GM08714 (cell line): ENCODE measurements around the gene SMAD1.
A peak's percentile ranks its signal among the peaks of the same experiment; 100 is the strongest.

Experiments used
- H3K4me3 ChIP-seq: fragments of 200-500 bp; sonication (Bioruptor generic); 2 replicates; pipeline ENCODE4 v1.5.1; 2014; ENCODE audit warnings: mild to moderate bottlenecking, low read length, inconsistent platforms
- ZNF274 ChIP-seq: IDR thresholded peaks from 2 replicates; pipeline ENCODE4 v1.6.1; 2012; ENCODE audit warnings: mild to moderate bottlenecking, low read depth, low read length

Gene SMAD1

DNA sequence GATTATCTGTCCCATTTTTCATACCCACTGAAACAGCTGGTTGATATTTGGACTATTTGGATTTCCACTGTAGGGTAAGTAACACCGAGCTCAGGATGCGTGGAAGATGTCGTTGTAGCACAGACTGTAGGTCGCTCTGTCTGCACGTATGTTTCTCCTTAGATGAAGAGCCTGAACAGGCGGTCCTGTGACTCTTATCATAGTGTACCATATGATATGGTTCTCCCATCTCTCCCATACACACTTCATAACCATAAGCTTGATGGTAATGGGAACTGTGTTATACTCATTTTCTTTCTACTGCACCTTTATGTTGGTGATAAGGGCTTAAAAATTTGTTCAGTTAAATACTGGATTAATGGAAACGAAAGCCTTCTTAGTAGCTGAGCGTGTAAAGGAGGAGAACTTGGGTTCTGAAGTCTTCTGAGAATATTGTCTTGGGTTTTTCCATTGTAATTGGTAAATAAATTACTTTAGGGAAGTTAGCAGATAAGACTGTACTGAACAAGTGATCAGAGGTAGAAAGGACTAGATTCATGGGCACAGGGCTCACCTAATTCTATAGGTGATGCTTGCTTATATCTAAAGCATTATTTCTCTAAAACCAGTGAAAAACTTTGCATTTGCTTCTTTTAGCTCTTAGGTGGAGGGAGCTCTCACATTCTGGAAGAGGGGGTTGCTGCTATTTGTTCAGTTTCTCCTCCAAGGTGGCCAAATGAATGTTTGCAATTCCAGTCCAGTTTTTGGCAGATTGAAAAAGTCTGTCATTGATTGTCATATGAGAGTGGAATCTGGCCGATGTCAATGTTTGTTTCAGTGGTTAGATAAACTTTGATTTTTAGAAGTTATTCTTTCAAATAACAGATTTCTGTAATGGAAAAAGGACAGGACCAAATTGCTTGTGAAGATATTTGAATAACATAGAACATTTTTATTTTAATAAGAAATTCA, 15.8 kb downstream of the SMAD1 start:
- TF ChIP-seq ZNF274 = no peak
- no peak overlapping the region for H3K4me3 ChIP-seq

DNA sequence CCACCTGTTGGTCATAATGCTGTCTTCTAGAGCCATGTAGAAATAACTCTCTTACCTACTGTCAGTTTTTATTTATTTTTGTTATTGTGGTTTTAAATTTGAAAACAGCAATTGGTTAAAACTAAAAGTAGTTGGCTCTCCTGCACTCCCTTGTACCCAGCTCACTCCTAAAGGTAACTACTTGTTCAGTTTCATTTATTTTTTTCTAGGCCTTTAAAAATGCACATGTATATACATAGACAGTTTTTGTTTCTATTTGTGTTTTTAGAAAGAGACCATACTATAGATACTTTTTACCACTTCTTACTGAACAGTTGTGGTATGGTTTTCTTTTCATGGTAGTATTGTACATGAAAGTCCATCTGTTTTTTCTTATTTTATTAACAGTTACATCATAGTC, 16.8 kb downstream of the SMAD1 start:
- H3K4me3 ChIP-seq = no peak overlapping the region

DNA sequence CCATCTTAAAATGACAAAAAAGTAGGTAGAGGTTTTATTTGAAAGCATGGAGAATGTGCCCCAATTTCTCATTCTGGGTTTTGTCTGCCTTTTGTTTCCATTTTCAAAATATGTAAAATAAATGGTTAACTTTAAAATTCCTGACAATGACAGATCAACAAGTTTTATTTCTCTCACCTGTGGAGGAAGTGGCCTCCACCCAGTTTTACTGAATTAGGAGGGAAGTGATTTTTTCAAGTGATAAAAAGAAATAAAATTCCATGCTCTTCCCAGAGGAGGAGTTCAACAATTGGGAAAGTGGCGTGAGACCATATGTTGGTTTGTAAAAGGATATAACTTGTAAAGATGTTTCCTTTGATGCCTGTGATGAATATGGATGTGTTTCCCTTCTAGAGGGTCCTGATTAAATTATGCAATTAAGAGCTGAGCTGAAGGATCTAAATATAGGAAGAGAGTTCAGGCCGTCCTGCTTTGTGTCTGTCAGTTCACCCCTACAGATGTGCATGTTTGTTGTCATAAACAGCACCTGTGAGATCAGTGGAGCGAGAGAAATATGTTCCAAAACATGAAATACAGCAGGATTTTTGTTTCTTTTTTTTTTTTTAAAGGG, 19.5 kb downstream of the SMAD1 start:
- no peak overlapping the region for H3K4me3 ChIP-seq
- no peak for TF ChIP-seq ZNF274

More for the DNA sequence above, 16.8 kb downstream of the SMAD1 start:
- no peak for TF ChIP-seq ZNF274

DNA sequence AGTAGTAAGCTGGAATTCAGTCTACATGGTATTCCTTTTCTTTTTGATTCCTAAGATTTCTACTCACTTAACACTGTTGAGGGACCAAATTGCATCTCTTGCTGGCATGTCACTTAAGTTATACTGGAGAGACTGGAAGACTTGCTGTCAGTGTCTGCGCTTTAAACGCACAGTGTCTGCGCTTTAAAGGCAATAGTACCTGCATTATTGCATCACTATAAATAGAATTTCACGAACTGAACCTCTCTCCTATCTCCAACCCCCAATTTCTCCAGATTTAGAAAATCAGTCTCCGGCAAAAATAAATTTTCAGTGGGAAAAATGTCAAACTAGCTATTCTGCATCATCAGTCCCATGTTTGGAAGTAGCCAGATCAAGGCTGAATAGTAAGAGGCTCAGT, 21.2 kb downstream of the SMAD1 start:
- TF ChIP-seq ZNF274 = no peak
- H3K4me3 ChIP-seq = no peak overlapping the region

DNA sequence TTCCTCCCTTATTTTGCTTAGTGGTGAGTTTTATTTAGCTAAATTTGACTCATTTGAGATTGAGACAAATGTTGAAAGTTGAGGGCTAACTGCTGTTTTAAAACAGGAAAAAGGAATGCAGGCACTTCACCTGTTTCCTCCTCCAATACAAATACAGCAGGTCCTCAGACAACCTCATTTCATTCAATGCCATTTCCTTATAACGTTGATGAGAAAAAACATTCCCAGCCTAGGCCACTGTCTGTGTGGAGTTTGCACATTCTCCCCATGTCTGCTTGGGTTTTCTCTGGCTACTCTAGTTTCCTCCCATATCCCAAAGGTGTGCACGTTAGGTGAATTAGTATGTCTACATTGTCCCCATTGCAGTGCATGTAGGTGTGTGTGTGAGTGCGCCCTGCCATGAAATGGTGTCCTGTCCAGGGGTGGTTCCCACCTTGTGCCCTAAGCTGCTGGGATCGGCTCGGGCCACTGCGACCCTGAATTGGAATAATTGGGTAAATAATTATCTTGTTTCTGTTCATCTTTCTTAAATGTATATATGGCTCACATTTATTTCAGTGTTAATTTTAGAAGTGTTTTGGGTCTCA, 21.9 kb downstream of the SMAD1 start:
- TF ChIP-seq ZNF274 = no peak

DNA sequence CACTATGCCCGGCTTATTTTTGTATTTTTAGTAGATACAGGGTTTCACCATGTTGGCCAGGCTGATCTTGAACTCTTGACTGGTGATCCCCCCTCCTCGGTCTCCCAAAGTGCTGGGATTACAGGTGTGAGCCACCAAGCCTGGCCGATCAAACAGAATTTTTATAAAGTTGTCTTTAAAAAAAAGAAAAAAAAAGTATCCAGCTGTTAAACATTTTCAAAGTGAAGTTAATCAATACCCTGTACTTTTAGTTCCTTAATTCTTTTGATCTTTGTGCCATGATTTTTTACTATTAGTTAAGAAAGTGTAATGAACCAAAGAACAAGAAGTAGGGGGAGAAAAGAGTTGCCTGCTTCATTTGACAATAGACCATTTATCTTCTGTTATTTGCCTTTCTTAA, 24.3 kb downstream of the SMAD1 start:
- no peak for TF ChIP-seq ZNF274
- H3K4me3 ChIP-seq = no peak overlapping the region

More for the DNA sequence above, 21.9 kb downstream of the SMAD1 start:
- no peak overlapping the region for H3K4me3 ChIP-seq

DNA sequence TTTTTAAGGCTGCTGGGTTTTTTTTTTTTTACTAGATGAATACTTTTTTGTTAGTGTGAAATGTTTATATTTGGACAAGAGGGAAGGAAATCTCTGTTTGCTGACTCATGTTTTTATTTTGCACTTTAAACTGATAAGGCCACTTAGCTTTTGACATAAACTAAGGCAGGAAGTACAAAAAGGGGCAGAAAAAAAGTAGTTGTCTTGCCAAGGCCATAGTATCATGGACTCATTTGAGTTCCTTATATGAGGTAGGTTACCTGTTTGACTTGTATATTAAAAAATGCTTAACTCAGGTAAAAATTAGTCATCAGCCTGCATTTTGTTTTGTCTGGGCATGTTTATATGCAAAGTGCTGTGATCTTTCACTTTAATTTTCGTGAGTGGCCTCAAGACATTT, 26.0 kb downstream of the SMAD1 start:
- H3K4me3 ChIP-seq = no peak overlapping the region
- no peak for TF ChIP-seq ZNF274

DNA sequence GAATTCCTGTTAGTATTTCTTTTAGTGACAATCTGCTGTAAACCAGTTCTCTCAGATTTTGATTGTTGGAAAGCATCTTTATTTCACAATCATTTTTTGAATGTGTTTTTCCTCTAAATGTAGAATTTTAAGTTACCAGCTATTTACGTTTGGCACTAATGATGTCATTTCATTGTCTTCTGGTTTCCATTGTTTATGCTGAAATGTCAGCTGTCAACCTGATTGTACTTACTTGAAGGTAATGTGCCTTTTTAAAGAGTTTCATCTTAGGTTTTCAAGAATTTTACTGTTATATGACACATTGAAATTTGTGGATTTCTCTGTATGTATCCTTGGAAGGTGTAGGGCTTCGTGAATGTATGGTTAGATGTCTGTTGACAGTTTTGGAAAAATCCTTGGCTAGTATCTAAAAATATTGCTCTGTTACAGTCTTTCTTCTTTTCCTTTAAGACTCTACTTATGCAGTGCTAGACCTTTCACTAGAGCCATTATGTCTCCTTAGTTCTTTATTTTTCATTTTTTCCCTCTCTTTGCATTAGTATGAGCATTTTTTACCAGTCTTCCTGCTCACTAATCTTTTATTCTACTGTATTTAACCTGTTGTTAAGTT, 30.4 kb downstream of the SMAD1 start:
- no peak overlapping the region for H3K4me3 ChIP-seq
- no peak for TF ChIP-seq ZNF274

DNA sequence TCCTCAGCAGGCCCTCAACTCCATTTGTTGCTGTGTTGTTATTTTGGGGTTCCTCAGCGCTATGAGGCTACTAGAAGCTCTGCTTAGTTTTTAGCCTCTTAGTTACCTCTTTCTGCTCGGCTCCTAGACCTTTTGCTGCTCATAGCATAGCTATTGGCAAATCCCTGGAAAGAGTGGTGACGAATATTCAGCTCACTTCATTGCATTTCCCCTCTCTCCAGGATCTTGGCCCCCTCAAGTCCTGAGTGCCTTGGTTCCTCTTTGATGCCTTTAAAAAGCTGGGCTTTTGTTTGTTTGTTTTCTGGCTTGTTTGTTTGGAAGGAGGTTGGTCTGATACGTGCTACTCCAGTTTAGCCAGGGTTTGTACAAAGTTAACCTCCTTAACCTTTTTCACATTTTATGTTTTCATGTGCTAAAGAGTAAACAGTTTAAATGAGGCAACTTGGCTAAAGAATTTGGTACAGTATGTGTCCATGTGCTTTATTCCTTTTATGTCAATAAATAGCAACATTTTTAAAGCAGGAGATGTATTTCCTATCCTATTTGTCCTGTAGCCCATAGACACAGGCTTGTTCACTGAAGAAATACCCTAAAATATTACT, 31.5 kb downstream of the SMAD1 start:
- H3K4me3 ChIP-seq = no peak overlapping the region
- no peak for TF ChIP-seq ZNF274

DNA sequence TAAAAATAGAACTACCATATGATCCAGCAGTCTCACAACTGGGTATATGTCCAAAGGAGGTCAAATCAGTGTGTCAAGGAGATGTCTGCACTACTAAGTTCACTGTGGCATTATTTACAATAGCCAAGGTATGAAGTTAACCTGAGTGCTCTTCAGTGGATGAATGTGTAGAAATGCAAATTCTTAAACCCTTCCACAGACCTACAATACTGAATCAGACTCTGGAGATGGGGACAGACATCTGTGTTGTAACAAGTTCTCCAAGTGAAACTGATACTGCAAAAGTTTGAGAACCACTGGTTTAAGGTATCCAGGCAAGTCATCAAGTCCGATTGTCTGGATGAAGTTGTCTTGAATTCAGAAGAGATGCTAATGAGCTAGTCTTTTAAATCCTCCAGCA, 38.5 kb downstream of the SMAD1 start:
- H3K4me3 ChIP-seq = no peak overlapping the region
- TF ChIP-seq ZNF274 = no peak

DNA sequence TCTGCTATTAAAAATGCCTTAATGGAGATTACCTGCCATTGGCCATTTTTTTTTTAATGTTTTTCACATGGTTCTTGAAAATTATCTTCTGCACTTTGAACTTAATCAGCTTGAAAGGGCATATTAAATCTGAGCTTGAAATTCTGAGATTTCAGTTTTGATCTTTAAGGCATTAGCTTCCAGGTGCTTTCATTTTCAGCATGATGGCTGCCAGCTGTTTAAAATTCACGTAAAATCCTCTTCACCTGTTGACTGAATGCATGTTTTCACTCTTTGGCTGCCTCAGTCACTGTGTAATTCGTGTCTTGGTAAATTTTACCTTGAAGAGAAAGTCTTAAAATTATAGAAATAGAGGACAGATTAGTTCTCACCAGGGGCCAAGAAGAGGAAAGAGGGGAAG, 39.6 kb downstream of the SMAD1 start:
- no peak overlapping the region for H3K4me3 ChIP-seq
- no peak for TF ChIP-seq ZNF274

DNA sequence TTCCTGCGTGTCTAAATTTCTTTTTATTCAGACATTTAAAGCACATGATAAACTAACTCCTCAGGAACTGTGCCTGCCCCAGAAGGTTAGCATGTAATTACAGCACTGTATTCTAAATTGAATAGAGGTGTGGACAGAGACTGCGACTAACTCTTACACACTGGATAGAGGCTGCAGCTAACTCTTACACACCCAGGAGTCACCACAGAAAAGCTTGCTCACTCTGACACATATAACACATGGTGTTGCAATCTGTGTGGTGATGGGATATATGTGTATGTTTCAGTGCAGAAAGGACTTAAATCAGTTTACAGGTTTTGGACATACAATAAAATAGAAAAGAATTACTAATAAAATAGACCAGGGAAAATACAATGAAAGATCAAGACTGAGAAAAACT, 41.5 kb downstream of the SMAD1 start:
- no peak overlapping the region for H3K4me3 ChIP-seq
- TF ChIP-seq ZNF274 = no peak

DNA sequence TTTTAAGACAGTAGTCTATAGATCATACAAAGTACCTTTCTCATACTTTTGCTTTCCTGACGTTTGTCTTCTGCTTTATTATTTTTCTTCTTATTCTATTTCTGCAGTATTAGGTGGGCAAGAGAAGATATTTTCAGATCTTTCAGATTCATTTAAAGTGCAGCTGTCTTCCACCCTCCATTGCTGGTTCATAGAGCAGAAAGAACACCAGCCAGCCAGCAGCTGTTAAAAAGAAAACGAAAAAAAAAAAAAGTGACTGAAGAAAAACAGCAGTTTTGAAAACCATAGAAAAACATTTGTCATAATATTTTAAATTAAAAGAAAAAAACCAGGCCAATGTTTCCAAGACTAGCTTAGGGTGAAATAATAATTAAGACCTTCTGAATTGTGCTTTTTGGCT, 42.9 kb downstream of the SMAD1 start:
- H3K4me3 ChIP-seq = peak overlapping the region; percentile 53; the same call in 1 of the 2 replicates
- TF ChIP-seq ZNF274 = no peak

DNA sequence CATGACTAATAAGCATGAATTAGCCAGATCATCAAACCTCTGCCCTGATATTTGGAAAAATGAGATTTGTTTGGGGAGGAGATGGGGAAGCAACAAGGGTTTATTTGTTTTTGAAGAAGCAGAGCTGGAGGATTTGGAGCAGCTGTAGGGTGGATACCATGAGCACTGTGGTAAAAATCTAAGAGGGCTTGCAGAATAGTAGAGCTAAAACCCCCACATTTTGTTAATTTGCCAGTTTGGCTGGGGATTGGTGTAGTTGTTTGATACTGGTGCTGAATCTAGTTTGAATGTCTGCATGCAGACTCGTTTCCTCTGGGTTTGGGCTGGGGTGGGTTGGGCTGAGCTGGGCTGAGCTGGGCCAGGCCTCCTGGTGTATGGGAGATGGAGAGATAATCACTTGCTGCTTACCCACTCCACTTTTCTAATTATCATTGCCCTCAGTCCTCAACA, 43.7 kb downstream of the SMAD1 start:
- peak overlapping the region; percentile 53; the same call in 1 of the 2 replicates for H3K4me3 ChIP-seq

More for the DNA sequence above, 43.7 kb downstream of the SMAD1 start:
- no peak for TF ChIP-seq ZNF274
